ENCODE results near the gene APBA2.

Gene APBA2

GRCh38 chr15:29110733-29111132 lies 225.0 kb downstream of the APBA2 start:
- H3K79me2 ChIP-seq (ENCODE audit: low read length) = no peaks in the 10 kb centered on the region
- H3F3A ChIP-seq (ENCODE audit: insufficient read depth, low read length) = no peaks in the 10 kb centered on the region
- no peak overlapping the region for H3K9ac ChIP-seq (ENCODE audit: low read length)
- H3K9me2 ChIP-seq (replicated peaks; ENCODE audit: insufficient read depth, low read length) = no peaks in the 10 kb centered on the region
- DNase-seq = no peak
- H2AFZ ChIP-seq (ENCODE audit: low read length) = no peak overlapping the region
- no peaks in the 10 kb centered on the region for H3K9me3 ChIP-seq (replicated peaks; ENCODE audit: insufficient read depth, low read length)
- no peak overlapping the region for H3K4me3 ChIP-seq (ENCODE audit: low read length)
- H3K4me1 ChIP-seq (ENCODE audit: low read length) = no peaks in the 10 kb centered on the region
- H4K20me1 ChIP-seq (ENCODE audit: insufficient read depth, low read length) = no peaks in the 10 kb centered on the region
- H3K27me3 ChIP-seq (replicated peaks; ENCODE audit: insufficient read depth, low read length) = no peaks in the 10 kb centered on the region
- TF ChIP-seq EZH2 (optimal IDR thresholded peaks at IDR 0.05; ENCODE audit: low read depth, low read length) = no peak
- TF ChIP-seq CTCF (IDR thresholded peaks at IDR 0.05; ENCODE audit: low read length) = no peak
- no peak for TF ChIP-seq EZH2phosphoT487 (IDR thresholded peaks at IDR 0.05; ENCODE audit: low read length)
- no peaks in the 10 kb centered on the region for H3K36me3 ChIP-seq (replicated peaks; ENCODE audit: insufficient read depth, low read length)
- H3K27ac ChIP-seq (ENCODE audit: low read length) = no peak overlapping the region
- H3K4me2 ChIP-seq (ENCODE audit: low read depth, low read length) = no peak overlapping the region

DNA sequence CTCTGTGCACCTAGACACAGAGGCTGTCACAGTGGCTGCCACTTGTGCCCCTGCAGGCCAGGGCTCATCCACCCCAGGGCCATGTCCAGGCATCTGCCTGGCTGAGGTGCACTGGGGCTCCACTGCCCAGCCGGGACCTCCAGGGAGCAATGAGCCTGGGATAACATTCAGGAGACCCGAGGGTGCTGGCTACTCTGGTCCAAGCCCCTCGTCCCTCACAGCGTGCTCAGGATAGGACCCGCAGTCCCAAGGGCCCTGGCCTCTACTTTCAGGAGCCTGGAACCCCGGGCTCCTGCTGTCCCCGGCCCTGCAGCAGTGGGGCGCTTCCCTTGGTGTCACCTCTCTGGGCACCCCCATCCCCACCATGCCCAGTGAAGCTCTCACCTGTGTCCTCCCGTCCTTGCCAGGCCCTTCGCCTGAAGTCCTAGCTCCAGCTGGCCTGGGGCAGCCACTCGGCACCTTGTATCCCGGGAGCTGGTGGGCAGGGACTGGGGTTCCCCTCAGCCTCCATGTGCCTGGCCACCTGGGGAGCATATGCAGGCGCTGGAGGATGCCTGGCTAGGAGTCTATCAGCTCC lies 226.0 kb downstream of the APBA2 start:
- H3K9me3 ChIP-seq (replicated peaks; ENCODE audit: insufficient read depth, low read length) = no peaks in the 10 kb centered on the region
- no peaks in the 10 kb centered on the region for H3K36me3 ChIP-seq (replicated peaks; ENCODE audit: insufficient read depth, low read length)
- no peaks in the 10 kb centered on the region for H3F3A ChIP-seq (ENCODE audit: insufficient read depth, low read length)
- TF ChIP-seq EZH2 (optimal IDR thresholded peaks at IDR 0.05; ENCODE audit: low read depth, low read length) (no peak), CTCF (IDR thresholded peaks at IDR 0.05; ENCODE audit: low read length) (no peak), EZH2phosphoT487 (IDR thresholded peaks at IDR 0.05; ENCODE audit: low read length) (no peak)
- H2AFZ ChIP-seq (ENCODE audit: low read length) = no peak overlapping the region
- H3K4me1 ChIP-seq (ENCODE audit: low read length) = no peaks in the 10 kb centered on the region
- no peak overlapping the region for H3K4me2 ChIP-seq (ENCODE audit: low read depth, low read length)
- no peaks in the 10 kb centered on the region for H4K20me1 ChIP-seq (ENCODE audit: insufficient read depth, low read length)
- no peak overlapping the region for H3K9ac ChIP-seq (ENCODE audit: low read length)
- no peaks in the 10 kb centered on the region for H3K79me2 ChIP-seq (ENCODE audit: low read length)
- no peak for DNase-seq
- H3K27ac ChIP-seq (ENCODE audit: low read length) = no peak overlapping the region
- H3K27me3 ChIP-seq (replicated peaks; ENCODE audit: insufficient read depth, low read length) = no peaks in the 10 kb centered on the region
- H3K9me2 ChIP-seq (replicated peaks; ENCODE audit: insufficient read depth, low read length) = no peaks in the 10 kb centered on the region
- H3K4me3 ChIP-seq (ENCODE audit: low read length) = no peak overlapping the region

DNA sequence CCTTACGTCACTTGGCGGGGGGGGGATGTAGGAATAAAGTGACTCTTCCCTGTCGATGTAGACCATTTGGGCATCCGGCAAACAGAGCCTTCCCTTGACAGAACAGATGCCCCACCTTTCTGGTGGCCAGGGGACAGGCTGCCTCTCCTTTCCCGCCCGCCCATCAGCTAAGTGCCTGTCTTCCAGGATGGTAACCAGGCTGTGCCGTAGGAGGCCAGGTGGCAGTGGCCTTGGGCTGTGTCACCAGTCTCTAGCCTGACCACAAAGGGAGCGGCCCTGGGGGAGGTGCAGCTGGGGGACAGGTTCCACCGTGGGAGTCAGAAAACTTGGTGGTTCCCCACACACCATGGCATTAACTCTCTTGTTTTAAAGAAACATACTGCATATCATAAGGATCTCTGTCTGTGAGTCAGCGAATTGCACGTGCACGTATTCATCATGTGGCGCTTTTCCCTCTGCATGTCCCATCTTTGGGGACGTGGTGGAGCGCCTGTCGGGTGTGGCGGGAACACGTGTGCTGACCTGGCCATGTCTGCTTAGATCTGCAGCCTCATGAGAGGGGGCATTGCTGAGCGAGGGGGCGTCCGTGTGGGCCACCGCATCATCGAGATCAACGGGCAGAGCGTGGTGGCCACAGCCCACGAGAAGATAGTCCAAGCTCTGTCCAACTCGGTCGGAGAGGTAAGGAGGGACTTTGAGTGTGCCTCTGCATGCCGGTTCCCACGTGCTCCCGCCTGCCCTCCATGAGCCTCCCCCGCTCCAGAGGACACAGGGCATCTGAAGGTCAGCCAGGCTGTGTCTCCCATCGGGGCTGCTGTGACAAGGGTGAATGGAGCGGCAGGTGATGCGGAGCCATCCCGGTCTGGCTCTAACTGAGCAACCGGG lies 227.8 kb downstream of the APBA2 start:
- Histone ChIP-seq H3K79me2 (ENCODE audit: low read length) (no peaks in the 10 kb centered on the region), H2AFZ (ENCODE audit: low read length) (no peak overlapping the region), H3K4me3 (ENCODE audit: low read length) (no peak overlapping the region), H3K36me3 (replicated peaks; ENCODE audit: insufficient read depth, low read length) (no peaks in the 10 kb centered on the region), H3K9me3 (replicated peaks; ENCODE audit: insufficient read depth, low read length) (no peaks in the 10 kb centered on the region), H3K9ac (ENCODE audit: low read length) (no peak overlapping the region), H3K4me2 (ENCODE audit: low read depth, low read length) (no peak overlapping the region), H3K4me1 (ENCODE audit: low read length) (no peaks in the 10 kb centered on the region), H3K27ac (ENCODE audit: low read length) (no peak overlapping the region), H3F3A (ENCODE audit: insufficient read depth, low read length) (no peaks in the 10 kb centered on the region), H3K9me2 (replicated peaks; ENCODE audit: insufficient read depth, low read length) (no peaks in the 10 kb centered on the region), H3K27me3 (replicated peaks; ENCODE audit: insufficient read depth, low read length) (no peaks in the 10 kb centered on the region), H4K20me1 (ENCODE audit: insufficient read depth, low read length) (no peaks in the 10 kb centered on the region)
- DNase-seq = no peak
- TF ChIP-seq EZH2phosphoT487 (IDR thresholded peaks at IDR 0.05; ENCODE audit: low read length) = no peak
- no peak for TF ChIP-seq EZH2 (optimal IDR thresholded peaks at IDR 0.05; ENCODE audit: low read depth, low read length)
- TF ChIP-seq CTCF (IDR thresholded peaks at IDR 0.05; ENCODE audit: low read length) = no peak

All from MM.1S (cell line).